K562 (cell line): ENCODE measurements around the gene IPO5. TPM values are rescaled to one million over a fixed set of nuclear protein-coding genes. Genes with fewer than 3 reads are reported as not detected.

Source experiments
- ATAC-seq: fragments of 200-7000 bp; cut with Tn5 transposase; 3 replicates; pipeline ENCODE4 v1.9.1; 2020; ENCODE audit warnings: moderate library complexity
- BruUV-seq: library from RNA; stranded (reverse); fragments of 400-500 nt; replicated peaks from 2 replicates; lab custom pipeline; 2021; lab: Mats Ljungman, UMichigan
- CTCF ChIA-PET: fragments of 300-600 bp; formaldehyde crosslinking; extraction: SDS; loops from one replicate; lab custom pipeline; 2021; ENCODE audit warnings: low intra/inter-chr PET ratio; lab: Yijun Ruan, JAX
- POLR2A ChIA-PET: fragments of 300-600, 350-650 bp; sonication (Branson Sonifier 250); formaldehyde crosslinking; extraction: SDS; loops from one replicate; lab custom pipeline; 2021; ENCODE audit warnings: antibody characterized with exemption, inconsistent platforms; lab: Yijun Ruan, JAX
- DNase-seq, 4 experiments: peaks; one replicate each; pipeline versions ENCODE4 v3.0.0 to v3.0.0-alpha.2; 2011 to 2018; ENCODE audit warnings: low spot score in 3 of 4, mixed read lengths in 3 of 4; ENCODE audit errors: extremely low read depth in 1 of 4
- FAIRE-seq: peaks from 2 replicates; lab custom pipeline; 2011; peaks lifted over from hg19 to GRCh38; lab: Jason Lieb, UNC
- H2AFZ ChIP-seq: 2 replicates; pipeline ENCODE4 v1.6.0; 2011; ENCODE audit warnings: low read depth, low read length, control low read depth, inconsistent platforms
- H3K27ac ChIP-seq: fragments of 200-600 bp; 3 replicates; pipeline ENCODE4 v1.8.0; 2011; ENCODE audit warnings: low read depth, mild to moderate bottlenecking, control low read depth, inconsistent platforms, low read length, moderate library complexity, mixed read lengths; ENCODE audit errors: extremely low read depth
- H3K27me3 ChIP-seq, 2 experiments: fragments of 300-600 bp in 1 of 2; 2 replicates in 1 of 2; 3 replicates in 1 of 2; pipeline versions ENCODE4 v1.6.0 to v1.8.0; 2011; ENCODE audit warnings: inconsistent platforms in 2 of 2, low read length in 2 of 2, mild to moderate bottlenecking in 1 of 2, mixed read lengths in 1 of 2, moderate library complexity in 1 of 2; ENCODE audit not compliant: control insufficient read depth in 2 of 2, insufficient read depth in 2 of 2
- H3K36me3 ChIP-seq: fragments of 300-600 bp; 3 replicates; pipeline ENCODE4 v1.8.0; 2011; ENCODE audit warnings: mild to moderate bottlenecking, low read length, inconsistent platforms; ENCODE audit not compliant: control insufficient read depth, insufficient read depth
- H3K4me1 ChIP-seq, 2 experiments: fragments of 200-600 bp in 1 of 2; replicated peaks in 1 of 2; 2 replicates in 1 of 2; 3 replicates in 1 of 2; pipeline versions ENCODE4 v1.5.1 to v1.8.0; 2011; ENCODE audit warnings: inconsistent platforms in 2 of 2, low read length in 2 of 2, mild to moderate bottlenecking in 1 of 2, mixed read lengths in 1 of 2, moderate library complexity in 1 of 2; ENCODE audit not compliant: control insufficient read depth in 2 of 2, insufficient read depth in 2 of 2
- H3K4me2 ChIP-seq: 2 replicates; pipeline ENCODE4 v1.6.1; 2011; ENCODE audit warnings: low read length, control low read depth, inconsistent platforms, mixed read lengths; ENCODE audit not compliant: insufficient read depth
- H3K4me3 ChIP-seq: fragments of 200-600 bp; sonication (generic), shearing (Covaris generic); 2 replicates; pipeline ENCODE4 v1.5.1; 2016; ENCODE audit warnings: control low read depth, inconsistent platforms
- H3K79me2 ChIP-seq: fragments of 200-600 bp; 3 replicates; pipeline ENCODE4 v1.8.0; 2011; ENCODE audit warnings: low read length, inconsistent platforms; ENCODE audit not compliant: control insufficient read depth, insufficient read depth
- H3K9ac ChIP-seq, 2 experiments: 2 replicates each; pipeline versions ENCODE4 v1.6.0 to v1.6.1; 2011; ENCODE audit warnings: low read depth in 2 of 2, low read length in 2 of 2, control low read depth in 1 of 2, inconsistent platforms in 1 of 2, mild to moderate bottlenecking in 1 of 2, mixed read lengths in 1 of 2; ENCODE audit not compliant: insufficient read depth in 1 of 2
- H3K9me1 ChIP-seq: one replicate; pipeline ENCODE4 v1.6.0; 2011; ENCODE audit warnings: inconsistent platforms, mild to moderate bottlenecking, low read length, moderate library complexity; ENCODE audit not compliant: control insufficient read depth, insufficient read depth
- H3K9me3 ChIP-seq: replicated peaks from 2 replicates; pipeline ENCODE4 v1.5.1; 2011; ENCODE audit warnings: low read depth, low read length, inconsistent platforms; ENCODE audit not compliant: control insufficient read depth, insufficient read depth
- H4K20me1 ChIP-seq: replicated peaks from 2 replicates; pipeline ENCODE4 v1.6.1; 2011; ENCODE audit warnings: low read length, inconsistent platforms, mixed read lengths; ENCODE audit not compliant: control insufficient read depth, insufficient read depth
- DACH1 ChIP-seq: fragments of 450-650 bp; IDR thresholded peaks from 2 replicates; pipeline ENCODE4 v1.6.1; 2018; ENCODE audit not compliant: partially characterized antibody
- KDM1A ChIP-seq, 2 experiments: fragments of 450-650 bp; IDR thresholded peaks; 2 replicates each; pipeline ENCODE4 v1.6.1; 2016; ENCODE audit warnings: mild to moderate bottlenecking in 2 of 2
- KLF6 ChIP-seq: fragments of 250-450 bp; sonication (Bioruptor Pico); IDR thresholded peaks from 2 replicates; pipeline ENCODE4 v1.4.0; 2020; ENCODE audit warnings: mild to moderate bottlenecking, moderate library complexity, borderline replicate concordance
- ZNF740 ChIP-seq, 3 experiments: fragments of 200-800 bp in 1 of 3; sonication (Bioruptor generic) in 1 of 3; sonication (generic) in 1 of 3; formaldehyde crosslinking in 1 of 3; IDR thresholded peaks; 2 replicates each; pipeline versions ENCODE4 v1.6.1 to v1.8.0; 2016 to 2022; ENCODE audit warnings: mild to moderate bottlenecking in 2 of 3, missing compliant biosample characterization in 2 of 3, missing genetic modification characterization in 2 of 3, missing genetic modification reagents in 1 of 3
- WGBS: fragments of 100-300 bp; shearing (Covaris generic); methylation state at CpG from one replicate; pipeline ENCODE4 v1.1.6; 2016; ENCODE audit warnings: low coverage, mixed read lengths; ENCODE audit not compliant: insufficient coverage; ENCODE audit errors: missing lambda C conversion rate; 5-methylcytosine and 5-hydroxymethylcytosine counted together
- in situ Hi-C: fragments of 300-500 bp; cut with MboI; formaldehyde crosslinking; loops from 4 replicates; pipeline ENCODE4 v1.15.0; 2018; ENCODE audit warnings: inconsistent platforms, mixed read lengths
- intact Hi-C: fragments of 100-400 bp; cut with micrococcal nuclease; formaldehyde crosslinking; loops from 2 replicates; pipeline ENCODE4 v1.14.2; 2022
- polyA plus RNA-seq, 8 experiments: library from polyadenylated mRNA; depleted of rRNA in 4 of 8; stranded (reverse) in 5 of 8; unstranded in 3 of 8; fragments of >200 nt; fragmentation: Nextera tagmentation in 2 of 8; fragmentation: Illumina TruSeq in 1 of 8; extraction: Ambion mirVana in 2 of 8; extraction: Trizol in 1 of 8; gene quantifications; 2 replicates each; pipeline versions ENCODE4 v1.2.1 to v1.2.3, GENCODE V29; 2011 to 2014; ENCODE audit warnings: inconsistent platforms in 1 of 8, missing spikeins in 1 of 8
- total RNA-seq, 7 experiments: library from RNA; depleted of rRNA in 6 of 7; stranded (reverse); fragments of >200 nt in 6 of 7; fragmentation: Illumina TruSeq in 2 of 7; extraction: Trizol in 2 of 7; gene quantifications; 2 replicates each; pipeline versions ENCODE4 v1.2.1 to v1.2.3, GENCODE V29; 2011 to 2021; ENCODE audit warnings: low replicate concordance in 1 of 7

IPO5 gene
- total and polyA plus RNA-seq, 9 of the 15 experiments (the other 6 are each of a cell fraction or from before 2014, with no cell fraction given): 45.8 to 206 (median 134) TPM

- DNase-seq (no peak), FAIRE-seq (no peak), ATAC-seq (no peak)
- ChIA-PET CTCF (no interaction called here), POLR2A (no interaction called here)
- no peaks in the 10 kb centered on the region for H4K20me1 ChIP-seq
- TF ChIP-seq KLF6 (CRISPR knock-in tag): no peak
- no peak for TF ChIP-seq ZNF740 (CRISPR knock-in tag; IDR thresholded peaks at IDR 0.05)
- no peak for TF ChIP-seq ZNF740 (tag; IDR thresholded peaks at IDR 0.05)
- peak in 1 of 2 experiments; percentile 88; a peak in 2 of 4 replicates for TF ChIP-seq KDM1A (IDR thresholded peaks at IDR 0.05)
- no peak for TF ChIP-seq DACH1
- no peaks in the 10 kb centered on the region for H3K79me2 ChIP-seq
- H3K4me3 ChIP-seq: no peak overlapping the region
- H3K36me3 ChIP-seq: no peaks in the 10 kb centered on the region
- no peaks in the 10 kb centered on the region for H3K9me1 ChIP-seq
- no peak overlapping the region for H3K27ac ChIP-seq
- H2AFZ ChIP-seq: no peak overlapping the region
- H3K4me2 ChIP-seq: no peak overlapping the region
- intact Hi-C loops: no loop called here
- no peaks in the 10 kb centered on the region for H3K9me3 ChIP-seq
- in situ Hi-C loops: no loop called here
- BruUV-seq: no TSS peak
- H3K4me1 ChIP-seq: no peaks in the 10 kb centered on the region
- H3K9ac ChIP-seq: no peak overlapping the region
- H3K27me3 ChIP-seq: peaks cover 0 to 29% of the 10 kb centered on the region in 2 experiments; a peak in 3 of 5 replicates
- 4% methylated on average over 8 of the region's 11 CpGs for WGBS
Observed at GRCh38 chr13:98056839-98057410, 103.5 kb downstream of the IPO5 start.
